Measurements from ENCODE around the gene KCNJ14.
"Not testable (repeated sequence)": the region's sequence is repeated elsewhere in the genome, so short reads cannot be mapped to it uniquely, and the experiment has no call there.

The KCNJ14 gene

DNA sequence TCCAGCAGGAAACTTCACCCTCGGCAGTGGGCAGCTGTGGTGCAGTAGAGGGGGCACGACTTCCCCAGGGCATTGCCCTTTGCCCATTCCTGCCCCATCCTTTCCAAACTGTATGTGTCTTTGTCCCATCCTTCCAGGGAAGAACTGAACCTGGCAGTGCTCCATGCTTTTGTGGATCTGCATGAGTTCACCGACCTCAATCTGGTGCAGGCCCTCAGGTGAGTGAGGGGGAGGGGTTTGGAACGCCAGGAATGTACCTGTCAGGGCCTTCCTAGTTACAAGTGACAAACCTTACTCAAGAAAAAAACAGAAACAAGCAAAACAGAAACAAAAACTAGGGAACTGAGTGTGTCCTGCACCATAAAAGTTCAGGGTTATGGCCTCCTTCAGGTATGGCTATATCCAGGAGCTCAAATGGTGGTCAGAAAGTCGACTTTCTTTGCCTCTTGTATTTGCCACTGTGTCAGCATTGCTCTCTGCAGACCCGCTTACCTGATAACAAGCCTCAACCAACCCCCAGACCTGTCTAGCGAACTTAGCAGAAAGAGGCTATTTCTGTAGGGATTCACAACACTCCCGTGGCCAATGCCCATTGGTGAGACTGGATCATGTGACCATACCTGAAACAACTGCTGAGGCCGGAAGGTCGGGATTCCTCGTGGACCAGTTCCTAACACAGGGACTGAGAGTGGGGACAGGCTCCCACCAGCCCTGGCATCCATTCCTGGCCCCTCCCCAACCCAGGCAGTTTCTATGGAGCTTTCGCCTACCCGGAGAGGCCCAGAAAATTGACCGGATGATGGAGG, 18.0 kb downstream of the KCNJ14 start:
- no peak for DNase-seq

DNA sequence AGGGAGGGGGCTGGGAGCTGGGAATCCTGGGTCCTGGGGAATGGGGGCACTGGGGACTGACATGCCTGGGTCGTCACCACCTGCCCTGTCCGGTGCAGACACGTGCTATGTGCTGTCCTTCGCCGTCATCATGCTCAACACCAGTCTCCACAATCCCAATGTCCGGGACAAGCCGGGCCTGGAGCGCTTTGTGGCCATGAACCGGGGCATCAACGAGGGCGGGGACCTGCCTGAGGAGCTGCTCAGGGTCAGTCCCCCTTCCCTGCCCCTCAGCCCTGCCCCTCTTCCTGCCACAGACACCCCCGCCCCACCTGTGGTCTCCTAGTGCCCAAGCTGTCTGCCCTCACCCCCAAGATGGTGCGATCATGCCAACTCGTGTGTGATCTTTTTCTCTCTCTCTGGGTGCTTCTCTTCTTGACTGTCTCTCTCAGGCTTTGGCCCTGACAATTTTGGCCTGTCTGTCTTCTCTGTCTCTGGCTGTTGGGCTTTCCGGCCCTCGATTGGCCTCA, 18.8 kb downstream of the KCNJ14 start:
- no peak for DNase-seq

DNA sequence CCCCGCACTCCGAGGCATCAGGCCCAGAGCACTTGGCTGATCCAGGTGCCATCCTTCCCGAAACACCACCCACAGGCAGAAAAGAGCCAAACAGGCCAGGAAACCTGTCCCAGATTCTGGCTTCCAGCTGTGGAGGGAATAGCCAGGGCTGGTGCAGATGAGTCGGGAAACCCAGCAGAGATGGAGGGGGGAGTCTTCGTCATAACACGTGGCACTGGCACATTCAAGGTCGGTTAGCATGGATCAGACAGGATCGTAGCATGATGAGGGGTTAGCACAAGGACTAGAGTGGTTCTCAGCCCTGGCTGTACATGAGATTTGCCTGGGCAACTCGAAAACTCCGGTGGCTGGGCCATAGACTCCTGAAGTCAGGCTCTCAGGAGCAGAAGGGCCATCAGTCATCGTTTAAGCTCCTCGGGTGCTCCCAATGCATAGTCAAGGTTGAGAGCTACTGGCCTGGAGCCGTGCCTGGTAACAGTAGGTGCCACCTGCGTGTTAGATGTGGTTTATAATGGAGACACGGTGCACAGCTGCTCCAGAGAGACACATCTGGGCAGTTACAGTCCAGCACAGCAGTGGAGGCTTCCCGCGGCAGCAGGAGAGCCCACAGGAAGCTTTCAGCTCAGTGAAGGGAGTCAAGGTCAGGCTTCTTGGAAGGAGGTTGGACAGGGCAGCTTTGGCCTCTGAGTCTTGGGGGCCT, 20.1 kb downstream of the KCNJ14 start:
- no peak for DNase-seq

DNA sequence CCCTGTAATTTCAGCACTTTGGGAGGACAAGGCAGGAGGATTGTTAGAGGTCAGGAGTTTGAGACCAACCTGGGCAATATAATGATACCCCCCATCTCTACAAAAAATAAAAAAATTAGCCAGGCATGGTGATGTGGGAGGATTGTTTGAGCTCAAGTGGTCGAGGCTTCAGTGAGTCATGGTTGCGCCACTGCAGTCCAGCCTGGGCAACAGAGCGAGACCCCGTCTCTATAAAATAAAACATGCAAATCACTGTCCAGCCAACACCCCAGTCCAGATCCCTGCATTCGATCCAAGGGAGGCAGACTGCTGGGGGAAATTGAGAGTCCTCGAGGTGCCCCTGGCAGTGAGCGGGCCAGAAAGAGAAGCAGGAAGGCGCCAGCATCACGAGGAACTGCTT, 20.8 kb downstream of the KCNJ14 start:
- no peak for DNase-seq

DNA sequence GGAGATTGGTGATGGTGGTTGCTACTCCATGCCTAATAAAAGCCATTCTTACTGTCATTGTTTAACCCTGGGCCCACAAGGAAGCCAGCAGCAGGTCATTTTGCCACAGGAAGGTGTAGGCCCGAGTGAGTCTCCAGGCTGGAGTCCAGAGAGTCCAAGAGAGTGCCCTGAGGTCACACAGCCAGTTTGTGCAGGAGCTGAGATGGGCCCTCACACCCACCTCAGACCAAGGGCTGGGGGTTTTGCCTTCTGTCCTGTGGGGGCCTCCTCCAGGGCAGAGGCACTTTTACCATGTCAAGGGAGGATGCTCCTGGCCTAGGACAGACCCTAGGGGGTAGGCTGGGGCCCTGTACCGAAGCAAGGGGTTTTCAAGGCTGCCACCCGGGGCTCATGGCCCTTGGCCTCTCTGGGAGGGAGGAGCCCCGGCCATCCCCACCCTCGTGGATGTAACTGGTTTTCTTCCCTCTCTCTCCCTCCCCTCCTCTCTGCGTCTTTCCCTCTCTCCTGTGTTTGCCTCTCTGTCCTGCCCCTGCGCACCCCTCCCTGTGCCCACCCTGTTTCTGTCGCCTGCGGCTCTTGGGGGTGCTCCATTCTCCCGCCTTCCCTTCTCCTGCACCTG, 21.8 kb downstream of the KCNJ14 start:
- DNase-seq: no peak

DNA sequence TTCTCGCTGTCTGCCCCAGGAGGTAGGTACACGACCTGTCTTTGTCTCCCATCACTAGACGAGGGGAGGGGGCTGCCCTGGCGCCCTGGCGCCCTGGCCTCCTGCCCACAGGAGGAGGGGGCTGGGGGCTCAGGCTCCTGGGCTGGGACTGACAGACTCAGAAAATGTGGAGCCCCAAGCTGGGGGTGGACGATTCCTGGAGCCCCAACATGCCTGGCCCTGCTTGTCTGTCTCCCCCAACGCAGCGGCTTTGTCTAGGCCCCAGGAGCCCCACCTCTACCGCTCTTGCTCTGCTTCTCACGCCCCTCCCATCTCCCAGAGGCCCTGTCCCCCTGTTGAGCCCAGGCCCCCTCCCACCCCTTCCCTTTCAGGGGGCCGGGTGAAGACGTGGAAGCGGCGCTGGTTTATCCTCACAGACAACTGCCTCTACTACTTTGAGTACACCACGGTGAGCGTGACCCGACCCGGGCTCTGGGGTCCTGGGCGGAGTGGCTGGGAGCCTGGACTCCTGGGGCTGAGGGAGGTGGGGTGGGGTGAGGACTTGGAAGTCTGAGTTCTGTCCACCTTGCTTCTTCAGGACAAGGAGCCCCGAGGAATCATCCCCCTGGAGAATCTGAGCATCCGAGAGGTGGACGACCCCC, 22.4 kb downstream of the KCNJ14 start:
- DNase-seq: no peak

DNA sequence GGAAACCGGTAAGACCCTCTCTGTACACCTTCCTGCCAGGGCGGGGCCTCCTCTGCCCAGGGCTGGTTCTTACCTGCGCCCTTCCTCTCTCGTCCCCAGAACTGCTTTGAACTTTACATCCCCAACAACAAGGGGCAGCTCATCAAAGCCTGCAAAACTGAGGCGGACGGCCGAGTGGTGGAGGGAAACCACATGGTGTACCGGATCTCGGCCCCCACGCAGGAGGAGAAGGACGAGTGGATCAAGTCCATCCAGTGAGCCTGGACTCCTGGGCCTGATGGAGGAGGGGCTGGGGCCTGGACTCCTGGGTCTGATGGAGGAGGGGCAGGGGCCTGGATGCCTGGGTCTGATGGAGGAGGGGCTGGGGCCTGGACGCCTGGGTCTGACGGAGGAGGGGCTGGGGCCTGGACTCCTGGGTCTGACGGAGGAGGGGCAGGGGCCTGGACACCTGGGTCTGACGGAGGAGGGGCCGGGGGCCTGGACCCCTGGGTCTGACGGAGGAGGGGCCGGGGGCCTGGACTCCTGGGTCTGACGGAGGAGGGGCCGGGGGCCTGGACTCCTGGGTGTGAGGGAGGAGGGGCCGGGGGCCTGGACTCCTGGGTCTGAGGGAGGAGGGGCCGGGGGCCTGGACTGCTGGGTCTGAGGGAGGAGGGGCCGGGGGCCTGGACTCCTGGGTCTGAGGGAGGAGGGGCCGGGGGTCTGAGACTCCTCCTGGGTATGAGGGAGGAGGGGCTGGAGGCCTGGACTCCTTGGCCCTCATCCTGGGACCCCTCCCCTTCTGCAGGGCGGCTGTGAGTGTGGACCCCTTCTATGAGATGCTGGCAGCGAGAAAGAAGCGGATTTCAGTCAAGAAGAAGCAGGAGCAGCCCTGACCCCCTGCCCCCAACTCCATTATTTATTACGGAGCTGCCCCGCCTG, 23.2 kb downstream of the KCNJ14 start:
- DNase-seq: no peak

DNA sequence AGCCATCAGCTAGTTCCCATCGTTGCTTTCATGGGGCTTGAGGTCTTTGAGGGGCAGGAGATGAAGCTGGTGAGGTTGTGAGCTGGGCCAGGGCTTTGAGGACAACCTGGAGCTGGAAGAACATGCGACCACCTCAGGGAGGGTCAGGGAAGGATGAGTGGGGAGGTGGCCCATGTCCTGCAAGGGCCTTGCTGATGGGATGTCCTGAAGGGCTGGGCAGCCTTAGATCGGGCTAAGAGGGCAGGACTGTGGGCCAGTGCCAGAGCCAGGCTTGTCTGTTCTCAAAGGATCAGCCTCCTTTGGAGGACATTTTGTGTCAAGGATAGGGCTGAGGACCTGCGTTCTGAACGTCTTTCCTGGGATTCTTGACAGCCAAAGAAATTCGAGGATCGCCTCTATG, 24.3 kb downstream of the KCNJ14 start:
- no peak for DNase-seq

DNA sequence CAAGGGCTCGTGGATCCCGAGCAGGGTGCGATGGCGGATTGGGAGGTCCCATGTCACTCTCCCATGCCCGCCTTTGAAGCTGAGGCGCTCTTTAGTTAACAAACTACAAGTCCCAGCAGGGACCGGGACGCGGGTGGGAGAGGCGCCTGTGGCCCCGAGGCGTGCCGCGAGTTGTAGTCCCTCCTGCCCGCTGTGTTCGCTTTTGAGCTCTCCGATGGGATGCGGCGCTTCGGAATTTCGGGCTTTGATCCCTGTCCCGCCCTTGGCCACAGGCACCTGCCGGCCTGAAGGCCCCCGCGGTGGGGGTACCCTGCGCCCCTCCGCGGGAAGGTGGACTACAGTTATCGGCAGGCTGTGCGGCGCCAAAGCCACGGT, 24.8 kb downstream of the KCNJ14 start:
- peak; percentile 48 for DNase-seq

DNA sequence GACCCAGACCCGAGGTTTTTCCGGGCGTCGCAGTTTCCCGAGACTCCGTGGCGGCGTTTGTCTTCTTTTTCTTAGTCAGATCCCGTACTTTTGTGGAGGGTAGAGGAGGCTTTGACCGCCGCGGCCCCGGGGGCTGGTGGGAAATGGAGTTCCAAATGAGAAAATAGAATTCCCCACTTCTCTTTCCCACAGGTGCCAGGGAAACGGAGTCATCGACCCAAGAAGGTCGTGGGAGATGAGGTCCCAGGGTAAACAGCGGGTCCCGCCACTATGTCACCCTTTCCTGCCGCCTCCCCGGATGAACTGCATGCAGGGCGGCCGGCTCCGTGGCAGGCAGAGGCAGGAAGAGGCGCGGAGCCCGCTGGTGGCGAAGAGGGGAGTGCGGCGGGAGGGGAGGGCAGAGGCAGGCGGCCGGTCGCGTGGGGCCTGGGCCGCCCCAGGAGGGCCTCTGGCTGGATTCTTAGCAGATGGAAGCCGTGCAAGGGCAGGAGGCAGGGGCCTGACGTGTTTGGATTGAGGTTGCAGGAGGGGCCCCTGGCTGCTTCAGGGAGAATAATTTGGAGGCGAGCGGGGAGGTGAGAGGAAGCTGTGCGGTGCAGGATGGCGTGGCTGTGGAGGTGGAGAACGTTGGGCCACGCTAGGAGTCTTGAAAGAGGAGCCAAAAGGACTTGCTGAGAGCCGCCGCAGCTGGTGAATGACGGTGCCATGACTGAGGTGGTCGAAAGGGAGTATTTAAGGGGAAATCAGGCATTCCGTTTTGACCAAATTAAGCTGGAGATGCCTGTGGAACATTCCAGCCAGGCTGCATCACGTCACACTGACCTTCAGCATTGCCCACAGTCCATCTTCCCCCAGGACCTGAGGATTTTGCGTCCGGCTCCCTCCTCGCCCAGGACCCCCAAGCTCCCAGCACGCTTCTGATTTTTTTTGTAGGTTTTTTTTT, 25.5 kb downstream of the KCNJ14 start:
- DNase-seq: peak; percentile 54

DNA sequence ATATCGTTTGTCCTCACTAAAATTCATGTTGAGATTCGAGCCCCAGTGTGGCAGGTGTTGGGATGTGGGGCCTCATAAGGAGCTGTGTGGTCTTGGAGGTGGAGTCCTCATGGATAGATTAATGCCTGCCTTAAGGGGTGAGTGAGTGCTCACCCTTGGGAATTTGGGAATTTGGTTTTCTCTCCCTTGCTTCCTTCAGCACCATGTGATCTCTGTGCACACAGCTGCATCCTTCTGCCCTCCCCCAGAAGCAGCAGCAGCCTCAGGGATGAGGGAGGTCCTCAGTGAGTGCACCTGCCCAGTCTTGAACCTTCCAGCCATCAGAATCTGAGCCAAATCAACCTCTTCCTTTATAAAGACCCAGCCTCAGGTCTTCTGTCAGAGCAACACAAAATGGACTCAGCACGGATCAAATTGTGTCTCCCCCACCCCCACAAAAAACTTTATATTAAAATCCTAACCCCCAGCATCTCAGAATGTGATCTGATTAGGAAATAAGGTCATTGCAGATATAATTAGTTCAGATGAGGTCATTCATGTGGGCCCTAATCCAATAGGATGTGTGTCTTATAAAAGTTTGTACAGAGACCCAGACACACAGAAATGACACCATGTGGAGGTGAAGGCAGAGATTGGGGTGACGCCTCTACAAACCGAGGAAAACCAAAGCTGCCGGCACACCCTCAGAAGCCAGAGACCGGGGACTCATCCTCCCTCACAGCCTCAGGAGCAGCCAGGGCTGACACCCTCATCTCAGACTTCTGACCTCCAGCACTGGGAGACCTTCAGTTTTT, 26.7 kb downstream of the KCNJ14 start:
- no peak for DNase-seq

DNA sequence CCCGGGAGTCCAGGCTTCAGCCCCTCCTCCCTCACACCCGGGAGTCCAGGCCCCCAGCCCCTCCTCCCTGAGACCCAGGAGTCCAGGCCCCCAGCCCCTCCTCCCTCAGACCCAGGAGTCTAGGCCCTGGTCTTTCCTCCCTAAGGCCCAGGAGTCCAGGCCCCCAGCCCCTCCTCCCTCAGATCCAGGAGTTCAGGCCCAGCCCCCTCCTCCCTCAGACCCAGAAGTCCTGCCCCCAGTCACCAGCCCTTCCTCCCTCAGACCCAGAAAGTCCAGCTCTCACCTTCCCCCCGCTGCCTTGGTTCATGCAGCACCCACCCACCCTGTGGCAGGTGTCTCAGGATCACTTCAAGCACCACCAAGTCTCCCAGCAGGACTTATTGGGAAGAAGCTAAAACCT, 27.9 kb downstream of the KCNJ14 start:
- DNase-seq: no peak

DNA sequence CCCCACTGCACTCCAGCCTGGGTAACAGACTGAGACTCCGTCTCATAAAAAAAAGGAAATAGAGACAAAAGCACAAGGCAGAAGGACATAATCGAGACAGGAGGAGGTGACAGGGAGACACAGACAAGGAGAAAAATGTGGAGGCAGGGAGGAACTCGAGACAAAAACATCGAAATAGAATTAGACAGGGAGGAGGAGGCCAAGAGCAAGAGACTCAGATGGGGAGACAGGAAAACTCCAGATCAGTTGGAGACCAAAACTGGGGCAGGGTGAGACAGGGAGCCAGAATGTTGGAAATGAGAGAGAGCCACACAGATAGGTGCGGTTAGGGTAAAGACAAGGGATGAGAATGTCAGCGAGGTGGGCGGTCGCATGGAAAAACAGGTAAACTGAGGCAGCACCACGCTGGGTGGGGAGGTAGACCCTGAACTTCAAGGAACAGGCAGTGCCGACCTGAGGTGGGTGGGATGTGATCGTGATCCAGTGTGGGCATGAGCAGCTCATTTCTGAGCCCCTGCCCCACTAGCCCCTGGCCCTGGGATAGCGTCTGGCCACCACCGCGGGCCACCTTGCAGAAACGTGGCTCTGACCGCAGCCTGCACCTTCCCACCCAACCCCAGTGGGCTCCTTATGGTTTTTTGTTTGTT, 29.0 kb downstream of the KCNJ14 start:
- DNase-seq: no peak

DNA sequence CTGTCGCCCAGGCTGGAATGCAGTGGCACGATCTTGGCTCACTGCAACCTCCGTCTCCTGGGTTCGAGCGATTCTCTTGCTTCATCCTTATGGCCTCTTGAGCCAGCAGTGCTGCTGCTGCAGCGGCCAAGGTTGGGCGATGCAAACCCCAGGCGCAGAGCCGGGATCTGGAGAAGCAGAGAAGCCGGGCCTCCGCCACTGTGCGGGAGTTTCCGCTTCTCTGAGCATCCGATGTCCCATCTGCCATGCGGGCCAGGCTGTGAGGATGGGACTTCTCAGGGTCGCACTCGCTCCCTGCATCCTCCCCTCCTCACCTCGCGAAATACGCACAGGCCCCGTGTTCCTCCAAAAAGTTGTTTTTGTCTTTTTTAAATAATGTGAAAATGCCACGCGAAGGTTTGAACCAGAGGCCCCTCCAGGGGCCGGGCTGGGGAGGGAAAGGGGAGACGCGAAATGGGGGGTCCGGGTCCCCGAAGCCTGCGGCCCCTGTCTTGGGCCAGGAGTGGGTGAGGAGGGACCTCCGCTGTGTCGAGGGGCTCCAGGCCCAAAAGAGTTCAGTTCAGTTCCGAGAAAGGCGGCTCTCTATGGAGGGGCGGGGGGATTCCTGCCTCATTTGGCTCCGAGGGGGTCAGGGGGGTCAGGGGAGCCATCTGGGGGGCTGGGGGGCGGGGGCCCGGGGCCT, 29.7 kb downstream of the KCNJ14 start:
- DNase-seq: no peak

DNA sequence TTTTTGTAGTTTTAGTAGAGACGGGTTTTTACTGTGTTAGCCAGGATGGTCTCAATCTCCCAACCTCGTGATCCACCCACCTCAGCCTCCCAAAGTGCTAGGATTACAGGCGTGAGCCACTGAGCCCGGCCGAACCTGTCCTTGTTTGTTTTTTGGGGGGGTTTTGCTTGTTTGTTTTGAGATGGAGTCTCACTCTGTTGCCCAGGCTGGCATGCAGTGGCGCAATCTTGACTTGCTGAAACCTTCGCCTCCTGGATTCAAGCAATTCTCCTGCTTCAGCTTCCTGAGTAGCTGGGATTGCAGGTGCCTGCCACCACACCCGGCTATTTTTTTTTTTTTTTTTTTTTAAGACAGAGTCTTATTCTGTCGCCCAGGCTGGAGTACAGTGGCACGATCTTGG, 31.3 kb downstream of the KCNJ14 start:
- not testable (repeated sequence) for DNase-seq

DNA sequence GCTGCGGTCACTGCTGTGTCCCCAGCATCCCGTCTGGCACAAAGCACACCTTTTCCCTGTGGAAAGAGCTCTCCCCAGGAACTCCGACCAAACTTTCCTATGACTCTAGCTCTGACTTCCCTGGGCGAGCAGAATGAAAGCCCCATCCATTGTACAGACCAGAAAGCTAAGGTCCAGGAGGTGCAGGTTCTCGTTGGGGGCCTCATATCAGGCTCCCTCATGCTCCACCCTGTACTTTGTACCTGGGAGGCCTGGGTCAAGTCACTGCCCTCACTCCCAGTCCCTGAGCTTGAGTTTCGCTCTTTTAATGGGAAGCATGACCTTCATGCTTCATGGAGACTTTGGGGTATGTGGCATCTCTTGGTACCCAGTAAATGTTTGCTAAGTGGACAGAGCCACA, 32.2 kb downstream of the KCNJ14 start:
- no peak for DNase-seq

DNA sequence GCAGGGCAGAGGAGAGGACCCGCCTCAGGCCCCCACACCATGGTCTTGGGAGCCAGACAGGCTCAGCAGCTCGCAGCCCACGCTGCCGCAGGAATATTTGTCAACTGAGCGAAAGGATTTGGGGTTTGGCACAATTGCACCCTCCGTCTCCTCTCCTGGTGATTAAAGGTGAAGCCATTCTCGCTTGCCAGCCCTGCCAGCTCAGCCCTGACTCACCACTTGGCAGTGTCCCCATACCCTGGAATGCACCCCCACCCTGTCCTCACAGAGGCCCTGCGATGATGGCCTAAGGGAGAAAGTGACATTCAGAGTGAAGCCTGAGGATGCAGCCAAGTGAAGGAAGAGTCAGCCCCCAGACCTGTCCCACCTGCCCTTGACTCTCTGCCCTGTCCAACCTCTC, 32.6 kb downstream of the KCNJ14 start:
- DNase-seq: no peak

DNA sequence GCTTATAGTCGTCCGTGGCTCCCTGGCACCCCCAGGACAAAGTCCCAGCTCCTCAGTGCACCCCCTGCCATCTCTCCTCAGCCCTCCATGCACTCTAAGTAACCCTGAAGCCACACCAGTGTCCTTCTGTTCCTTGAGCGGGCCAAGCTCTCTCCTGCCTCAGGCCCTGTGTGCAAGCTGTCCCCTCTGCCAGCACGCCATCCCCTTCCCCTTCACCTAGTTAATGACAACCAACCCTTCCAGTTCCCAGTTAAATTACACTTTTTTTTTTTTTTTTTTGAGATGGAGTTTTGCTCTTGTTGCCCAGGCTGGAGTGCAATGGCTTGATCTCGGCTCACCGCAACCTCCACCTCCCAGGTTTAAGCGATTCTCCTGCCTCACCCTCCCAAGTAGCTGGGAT, 33.1 kb downstream of the KCNJ14 start:
- not testable (repeated sequence) for DNase-seq

DNA sequence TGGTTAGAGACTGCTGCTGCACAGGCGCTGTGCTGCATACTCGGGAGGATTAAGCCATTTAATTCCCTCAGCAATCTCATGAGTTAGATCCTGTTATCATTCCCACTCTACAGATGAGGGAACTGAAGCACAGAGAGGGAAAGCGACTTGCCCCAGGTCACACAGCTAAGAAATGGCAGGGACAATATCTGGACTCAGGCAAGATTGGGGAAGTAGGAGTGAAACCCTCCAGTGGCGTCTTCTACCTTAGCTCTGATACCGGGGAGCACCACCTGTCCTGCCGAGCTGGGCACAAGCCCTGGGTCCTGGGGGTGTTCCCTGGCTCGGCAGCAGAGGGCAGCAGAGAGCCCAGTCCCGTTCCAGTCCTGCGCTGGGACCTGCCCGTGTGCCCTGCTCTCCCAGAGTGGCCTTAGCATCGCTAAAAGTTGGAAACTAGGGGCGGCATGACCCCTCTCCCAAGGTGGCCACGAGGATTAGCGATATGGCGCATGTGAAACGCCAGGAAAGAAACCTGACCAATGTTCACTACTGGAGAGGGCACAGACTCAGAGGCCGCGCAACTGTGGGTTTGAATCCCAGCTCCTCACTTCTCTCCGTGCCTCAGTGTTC, 34.3 kb downstream of the KCNJ14 start:
- DNase-seq: peak; percentile 83
